Stimulated activated CD8-positive, alpha-beta memory T cell treated with anti-CD3 and anti-CD28 coated beads, Interleukin-7, amount 100 ng/mL, for 1 hour (primary cell): Measurements from ENCODE around the gene IGFL2.
"Not testable (repeated sequence)": the region's sequence is repeated elsewhere in the genome, so short reads cannot be mapped to it uniquely, and the experiment has no call there.

Experiments
- DNase-seq, 2 donors: peaks; one replicate each; pipeline ENCODE4 v3.0.0-alpha.2; 2020; ENCODE audit warnings: low read depth in 2 of 2

The IGFL2 gene

GRCh38 chr19:46142294-46142693 lies 5.7 kb upstream of the IGFL2 start:
- no peak for DNase-seq

DNA sequence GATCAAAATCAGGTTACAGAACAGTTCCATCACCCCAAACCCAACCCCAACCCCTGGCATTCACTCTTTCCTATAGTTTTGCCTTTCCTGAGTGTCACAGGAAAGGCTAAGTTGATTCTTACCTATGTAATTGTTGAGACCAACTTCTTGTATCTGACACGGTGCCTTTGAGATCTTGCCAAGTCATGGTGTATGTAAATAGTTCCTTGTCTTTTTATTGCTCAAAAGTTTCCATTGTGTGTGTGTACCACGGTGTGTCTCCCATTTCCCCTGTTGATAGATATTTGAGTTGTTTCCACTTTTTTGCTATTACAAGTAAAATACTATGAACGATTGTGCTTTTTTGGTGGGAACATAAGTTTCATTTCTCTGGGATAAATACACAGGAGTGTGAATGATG lies 3.3 kb upstream of the IGFL2 start:
- DNase-seq = no peak

GRCh38 chr19:46147166-46147740 lies 785 bp upstream of the IGFL2 start:
- no peak for DNase-seq

GRCh38 chr19:46150606-46151005 lies 2.6 kb downstream of the IGFL2 start:
- DNase-seq = no peak

DNA sequence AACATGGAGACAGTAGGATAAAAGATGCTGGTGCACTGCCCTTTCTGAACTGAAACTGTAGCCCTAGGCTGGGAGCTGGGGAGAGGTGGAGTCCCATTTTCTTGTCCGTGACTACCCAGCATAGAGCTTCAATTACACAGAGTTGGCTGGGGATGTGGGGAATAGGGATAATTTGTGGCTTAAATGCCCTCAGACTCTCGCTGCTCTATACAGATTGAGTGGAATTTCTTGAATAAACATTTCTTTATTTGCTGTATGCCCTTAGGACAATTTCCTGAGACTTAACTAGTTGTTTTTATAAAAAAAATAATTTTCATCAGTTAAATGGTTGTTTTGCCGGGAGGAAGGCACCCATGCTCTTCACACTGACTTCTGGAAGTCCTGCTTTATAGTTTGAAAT lies 7.2 kb downstream of the IGFL2 start:
- no peak for DNase-seq

- DNase-seq = no peak
These were observed 11.6 kb downstream of the IGFL2 start for GRCh38 chr19:46159418-46160232.

- no peak for DNase-seq
These were observed 12.3 kb downstream of the IGFL2 start for GRCh38 chr19:46160233-46160775.

DNA sequence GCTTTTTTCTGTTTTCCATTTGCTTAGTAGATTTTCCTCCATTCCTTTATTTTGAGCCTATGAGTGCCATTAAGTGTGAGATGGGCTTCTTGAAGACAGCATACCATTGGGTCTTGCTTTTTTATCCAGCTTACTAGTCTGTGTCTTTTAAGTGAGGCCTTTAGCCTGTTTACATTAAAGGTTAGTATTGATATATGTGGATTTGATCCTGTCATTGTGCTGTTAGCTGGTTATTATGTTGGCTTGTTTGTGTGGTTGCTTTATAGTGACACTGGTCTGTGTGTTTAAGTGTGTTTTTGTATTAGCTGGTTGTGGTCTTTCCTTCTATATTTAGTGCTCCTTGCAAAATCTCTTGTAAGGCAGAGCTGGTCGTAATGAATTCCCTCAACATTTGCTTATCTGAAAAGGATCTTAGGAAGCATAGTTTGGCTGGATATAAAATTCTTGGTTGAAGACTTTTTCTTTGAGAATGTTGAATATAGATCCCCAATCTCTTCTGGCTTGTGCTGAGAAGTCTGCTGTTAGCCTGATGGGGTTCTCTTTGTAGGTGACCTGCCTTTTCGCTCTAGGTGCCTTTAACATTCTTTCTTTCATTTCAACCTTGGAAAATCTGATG lies 13.7 kb downstream of the IGFL2 start:
- DNase-seq = not testable (repeated sequence)

- DNase-seq = no peak
These were observed 14.7 kb downstream of the IGFL2 start for GRCh38 chr19:46162731-46163130.

DNA sequence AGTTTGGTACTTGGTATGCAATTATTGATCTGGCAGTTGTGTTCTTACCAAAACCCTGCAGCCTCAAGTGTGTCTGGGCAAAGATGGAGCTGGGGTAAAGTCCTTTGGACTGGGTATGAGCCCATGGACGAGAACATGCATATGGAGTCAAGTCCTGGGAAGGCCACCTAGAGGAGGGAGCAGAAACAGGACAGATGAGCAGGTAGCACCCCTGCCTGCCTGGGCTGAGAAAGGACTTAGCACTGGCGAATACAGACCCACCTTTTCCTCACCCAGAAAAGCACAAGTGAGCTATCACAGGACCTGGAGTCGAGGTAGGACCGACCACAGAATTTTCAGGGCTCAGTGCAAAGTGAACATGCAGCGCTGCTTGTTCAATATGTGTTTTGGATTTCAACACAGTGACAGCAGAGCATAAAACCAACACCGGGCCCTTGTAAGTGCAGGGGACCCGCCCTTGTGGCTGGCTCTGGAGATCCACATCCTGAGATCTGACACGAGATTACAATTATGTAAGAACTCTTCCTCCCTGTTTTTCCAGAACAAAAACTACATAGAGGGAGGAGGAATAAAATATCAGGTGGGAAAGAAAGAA lies 25.9 kb downstream of the IGFL2 start:
- no peak for DNase-seq

DNA sequence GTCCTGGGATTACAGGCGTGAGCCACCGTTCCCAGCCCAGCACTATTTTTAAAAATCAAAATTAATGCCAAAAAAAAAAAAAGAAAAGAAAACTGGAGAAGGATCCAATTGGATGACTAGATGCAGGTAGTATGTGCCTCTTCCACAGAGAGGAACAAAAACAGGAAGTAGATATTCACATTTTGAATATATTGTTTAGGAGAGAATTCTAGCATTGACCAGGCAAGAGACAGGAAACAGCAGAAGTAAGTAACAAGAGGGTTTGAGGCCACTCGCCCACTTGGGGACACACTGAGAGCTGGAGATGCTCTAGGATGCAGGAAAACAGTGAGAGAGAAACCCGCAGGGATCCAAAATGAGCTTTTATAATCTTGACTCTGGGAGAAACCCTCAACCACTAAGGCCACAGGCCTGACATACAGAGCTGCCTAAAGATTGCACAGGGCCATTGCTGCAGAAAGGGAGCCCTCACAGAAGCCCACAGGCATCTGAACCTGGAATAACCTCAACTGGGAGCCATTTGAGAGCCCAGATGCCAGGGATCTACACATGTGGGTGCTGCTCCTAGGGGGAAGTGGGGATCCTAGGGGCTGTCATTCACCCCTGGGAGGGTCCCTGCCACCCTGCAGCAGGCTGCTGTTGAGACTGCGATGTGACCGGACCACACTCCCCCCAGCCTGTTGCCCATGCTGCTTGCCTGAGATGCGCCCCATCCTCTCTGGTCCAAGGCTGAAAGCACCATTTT lies 28.2 kb downstream of the IGFL2 start:
- DNase-seq = no peak

- no peak for DNase-seq
These were observed 31.2 kb downstream of the IGFL2 start for GRCh38 chr19:46179076-46179759.

- DNase-seq = no peak
These were observed 32.8 kb downstream of the IGFL2 start for GRCh38 chr19:46180701-46181387.

DNA sequence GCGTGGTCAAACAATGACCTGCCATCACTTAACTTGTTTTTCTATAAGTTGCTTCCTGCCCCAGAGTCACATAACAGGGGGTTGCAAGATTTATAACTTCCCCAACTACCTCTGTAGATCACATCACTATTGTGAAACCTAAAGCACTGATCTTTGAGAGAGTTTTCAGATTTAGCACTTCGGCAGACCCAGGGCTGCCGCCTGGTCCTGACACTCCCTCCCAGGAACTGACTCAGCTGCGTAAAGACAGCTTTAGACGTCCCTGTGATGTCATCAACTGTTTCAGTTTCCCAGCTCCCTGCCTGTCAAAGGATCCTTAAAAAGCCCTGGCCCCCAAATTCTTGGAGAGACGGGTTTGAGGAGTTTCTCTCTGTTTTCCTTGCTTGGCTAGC lies 33.3 kb downstream of the IGFL2 start:
- DNase-seq = no peak

DNA sequence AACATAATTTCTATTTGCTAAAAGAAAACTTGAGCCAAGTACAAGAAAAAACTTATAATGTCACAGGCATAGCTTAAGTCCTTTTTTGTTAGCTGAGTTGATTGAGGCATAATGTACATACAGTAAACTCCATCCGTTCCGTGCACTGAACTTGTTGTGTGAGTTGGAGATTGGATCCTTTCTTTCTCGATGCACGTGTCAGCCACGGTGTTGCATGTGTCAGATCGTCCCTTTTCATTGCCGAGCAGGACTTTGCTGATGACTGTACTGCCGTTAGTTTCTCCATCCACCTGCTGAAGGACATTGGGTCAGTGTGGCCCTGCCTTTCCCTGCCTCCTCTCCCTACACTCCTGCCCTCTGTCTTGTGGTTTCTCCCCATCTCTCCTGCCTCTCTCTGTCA lies 34.4 kb downstream of the IGFL2 start:
- no peak for DNase-seq

- not testable (repeated sequence) for DNase-seq
These were observed 37.0 kb downstream of the IGFL2 start for GRCh38 chr19:46184775-46185710.

DNA sequence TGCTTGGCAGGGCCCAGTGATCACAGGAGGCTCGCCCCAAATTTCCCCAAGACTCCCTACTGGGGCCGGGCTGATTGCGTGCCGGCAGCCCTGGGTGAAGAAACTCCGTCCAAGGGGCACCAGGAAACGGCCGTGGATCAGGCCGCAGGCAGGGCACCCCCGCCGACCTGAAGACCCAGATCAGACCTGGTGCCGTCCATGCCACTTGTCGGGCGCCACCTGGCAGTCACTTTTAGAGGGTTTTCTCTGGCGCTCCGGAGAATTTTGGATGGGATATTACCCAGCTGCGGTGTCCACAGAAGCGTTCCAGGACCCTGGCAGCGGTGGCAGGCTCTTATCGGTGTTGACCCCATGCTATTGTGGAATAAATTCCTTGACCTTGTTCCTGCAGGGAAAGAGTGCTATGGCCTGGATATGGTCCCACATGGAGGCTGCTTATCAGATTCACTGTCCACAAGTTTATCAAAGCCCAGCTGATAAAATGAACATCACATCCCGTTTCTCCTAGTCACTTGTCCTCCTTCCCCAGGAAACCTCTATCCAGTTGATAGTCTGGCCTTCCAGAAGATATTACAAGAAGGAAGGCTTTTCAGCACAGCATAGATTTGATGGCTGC lies 38.2 kb downstream of the IGFL2 start:
- DNase-seq = no peak

DNA sequence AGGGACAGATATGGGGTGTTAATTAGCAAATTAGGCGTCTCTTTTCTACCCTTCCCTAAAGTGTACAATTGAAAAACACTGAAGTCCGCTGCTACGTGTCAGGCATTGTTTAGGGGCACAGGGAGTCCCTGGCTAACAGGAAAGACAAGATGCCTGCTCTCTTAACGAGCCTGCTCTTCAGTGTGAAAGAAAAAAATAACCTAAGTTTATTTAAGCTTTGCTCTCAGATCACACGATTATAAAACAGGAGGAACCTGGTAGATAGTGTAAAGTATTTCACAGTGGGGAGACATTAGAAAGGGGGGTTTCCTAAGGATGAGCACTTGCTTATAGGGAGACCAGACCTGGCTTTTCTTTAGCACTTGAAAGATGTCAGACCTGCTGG lies 38.7 kb downstream of the IGFL2 start:
- DNase-seq = no peak
